ENCODE results near the gene ASIC2. TPM values are rescaled to one million over a fixed set of nuclear protein-coding genes. Genes with fewer than 3 reads are reported as not detected.

The ASIC2 gene
- total RNA-seq, 3 donors from 2014 or later: 0.15 to 0.16 TPM; not detected in 1

GRCh38 chr17:33242375-33243124 is 50.5 kb downstream of the ASIC2 start:
- Histone ChIP-seq H3K36me3 (no peaks in the 10 kb centered on the region), H3K27me3 (no peaks in the 10 kb centered on the region), H3K4me3 (no peak overlapping the region), H3K27ac (no peak overlapping the region), H3K9me3 (no peaks in the 10 kb centered on the region), H3K4me1 (no peaks in the 10 kb centered on the region)
- intact Hi-C loops (cut with DNase I; ENCODE audit: low total_unique reads): no loop called here
- no peak for TF ChIP-seq POLR2AphosphoS5 (IDR thresholded peaks at IDR 0.05)
- no peak for TF ChIP-seq POLR2A (IDR thresholded peaks at IDR 0.05)
- no peak for TF ChIP-seq CTCF (IDR thresholded peaks at IDR 0.05)
- no peak for DNase-seq (ENCODE audit: low spot score in 2 of 2)

GRCh38 chr17:33241390-33241789 is 51.7 kb downstream of the ASIC2 start:
- Histone ChIP-seq H3K4me1 (no peaks in the 10 kb centered on the region), H3K36me3 (no peaks in the 10 kb centered on the region), H3K9me3 (no peaks in the 10 kb centered on the region), H3K27ac (no peak overlapping the region), H3K27me3 (no peaks in the 10 kb centered on the region), H3K4me3 (no peak overlapping the region)
- TF ChIP-seq POLR2AphosphoS5 (IDR thresholded peaks at IDR 0.05): no peak
- TF ChIP-seq POLR2A (IDR thresholded peaks at IDR 0.05): no peak
- no peak for TF ChIP-seq CTCF (IDR thresholded peaks at IDR 0.05)
- DNase-seq (ENCODE audit: low spot score in 2 of 2): no peak
- intact Hi-C loops (cut with DNase I; ENCODE audit: low total_unique reads): no loop called here

- H3K27ac ChIP-seq: no peak overlapping the region
- no peaks in the 10 kb centered on the region for H3K4me1 ChIP-seq
- H3K4me3 ChIP-seq: no peak overlapping the region
- DNase-seq (ENCODE audit: low spot score in 2 of 2): no peak
- TF ChIP-seq POLR2A (IDR thresholded peaks at IDR 0.05) (no peak), CTCF (IDR thresholded peaks at IDR 0.05) (no peak)
- H3K27me3 ChIP-seq: no peaks in the 10 kb centered on the region
- H3K9me3 ChIP-seq: no peaks in the 10 kb centered on the region
- intact Hi-C loops (cut with DNase I; ENCODE audit: low total_unique reads): no loop called here
- H3K36me3 ChIP-seq: no peaks in the 10 kb centered on the region
Observed at GRCh38 chr17:33240362-33240761, 52.7 kb downstream of the ASIC2 start.

GRCh38 chr17:33239702-33240101 is 53.4 kb downstream of the ASIC2 start:
- intact Hi-C loops (cut with DNase I; ENCODE audit: low total_unique reads): no loop called here
- H3K4me3 ChIP-seq: no peak overlapping the region
- H3K9me3 ChIP-seq: no peaks in the 10 kb centered on the region
- no peak for DNase-seq (ENCODE audit: low spot score in 2 of 2)
- no peaks in the 10 kb centered on the region for H3K4me1 ChIP-seq
- no peak for TF ChIP-seq CTCF (IDR thresholded peaks at IDR 0.05)
- no peak for TF ChIP-seq POLR2A (IDR thresholded peaks at IDR 0.05)
- no peak for TF ChIP-seq POLR2AphosphoS5 (IDR thresholded peaks at IDR 0.05)
- H3K36me3 ChIP-seq: no peaks in the 10 kb centered on the region
- H3K27ac ChIP-seq: no peak overlapping the region
- H3K27me3 ChIP-seq: no peaks in the 10 kb centered on the region

- no peaks in the 10 kb centered on the region for H3K4me1 ChIP-seq
- no peak for TF ChIP-seq POLR2AphosphoS5 (IDR thresholded peaks at IDR 0.05)
- no peak for TF ChIP-seq CTCF (IDR thresholded peaks at IDR 0.05)
- TF ChIP-seq POLR2A (IDR thresholded peaks at IDR 0.05): no peak
- no peak overlapping the region for H3K4me3 ChIP-seq
- H3K36me3 ChIP-seq: no peaks in the 10 kb centered on the region
- DNase-seq (ENCODE audit: low spot score in 2 of 2): peak in 1 of 2 donors; percentile 74
- no peaks in the 10 kb centered on the region for H3K9me3 ChIP-seq
- H3K27me3 ChIP-seq: no peaks in the 10 kb centered on the region
- intact Hi-C loops (cut with DNase I; ENCODE audit: low total_unique reads): no loop called here
- peak overlapping the region; percentile 42 to 48 for H3K27ac ChIP-seq
Observed at GRCh38 chr17:33234930-33235685, 58.0 kb downstream of the ASIC2 start.
